ENCODE measurements around the gene CCDC102B.
"Not testable (repeated sequence)": the region's sequence is repeated elsewhere in the genome, so short reads cannot be mapped to it uniquely, and the experiment has no call there.

Gene CCDC102B

GRCh38 chr18:68915061-68915460 lies 117.2 kb downstream of the CCDC102B start:
- DNase-seq = no peak

GRCh38 chr18:68916734-68917133 lies 118.9 kb downstream of the CCDC102B start:
- DNase-seq = no peak

- no peak for DNase-seq
Observed at GRCh38 chr18:68918216-68918615, 120.3 kb downstream of the CCDC102B start.

GRCh38 chr18:68919900-68920299 lies 122.0 kb downstream of the CCDC102B start:
- no peak for DNase-seq

- DNase-seq = no peak
Observed at GRCh38 chr18:68922392-68922791, 124.5 kb downstream of the CCDC102B start.

GRCh38 chr18:68925268-68925667 lies 127.4 kb downstream of the CCDC102B start:
- no peak for DNase-seq

GRCh38 chr18:68928762-68929675 lies 131.1 kb downstream of the CCDC102B start:
- no peak for DNase-seq

- no peak for DNase-seq
Observed at GRCh38 chr18:68935686-68936085, 137.8 kb downstream of the CCDC102B start.

GRCh38 chr18:68937029-68937599 lies 139.2 kb downstream of the CCDC102B start:
- no peak for DNase-seq

- no peak for DNase-seq
Observed at GRCh38 chr18:68940039-68940438, 142.2 kb downstream of the CCDC102B start.

GRCh38 chr18:68940754-68941153 lies 142.9 kb downstream of the CCDC102B start:
- DNase-seq = no peak

- no peak for DNase-seq
Observed at GRCh38 chr18:68942230-68942629, 144.3 kb downstream of the CCDC102B start.

- DNase-seq = not testable (repeated sequence)
Observed at GRCh38 chr18:68943861-68944260, 146.0 kb downstream of the CCDC102B start.

- DNase-seq = no peak
Observed at GRCh38 chr18:68944330-68944729, 146.4 kb downstream of the CCDC102B start.

- DNase-seq = no peak
Observed at GRCh38 chr18:68944826-68945225, 146.9 kb downstream of the CCDC102B start.

- no peak for DNase-seq
Observed at GRCh38 chr18:68948622-68949021, 150.7 kb downstream of the CCDC102B start.

GRCh38 chr18:68954738-68955137 lies 156.9 kb downstream of the CCDC102B start:
- DNase-seq = no peak

- DNase-seq = no peak
Observed at GRCh38 chr18:68956650-68957049, 158.8 kb downstream of the CCDC102B start.

- no peak for DNase-seq
Observed at GRCh38 chr18:68960355-68960754, 162.5 kb downstream of the CCDC102B start.

GRCh38 chr18:68962623-68963022 lies 164.7 kb downstream of the CCDC102B start:
- DNase-seq = no peak

GRCh38 chr18:68965817-68966216 lies 167.9 kb downstream of the CCDC102B start:
- DNase-seq = no peak

GRCh38 chr18:68969027-68969426 lies 171.1 kb downstream of the CCDC102B start:
- DNase-seq = no peak

- DNase-seq = no peak
Observed at GRCh38 chr18:68972176-68972575, 174.3 kb downstream of the CCDC102B start.

- no peak for DNase-seq
Observed at GRCh38 chr18:68979737-68980136, 181.9 kb downstream of the CCDC102B start.
